Measurements from ENCODE around the gene SDF2.
"Not testable (repeated sequence)": the region's sequence is repeated elsewhere in the genome, so short reads cannot be mapped to it uniquely, and the experiment has no call there.

SDF2 gene

DNA sequence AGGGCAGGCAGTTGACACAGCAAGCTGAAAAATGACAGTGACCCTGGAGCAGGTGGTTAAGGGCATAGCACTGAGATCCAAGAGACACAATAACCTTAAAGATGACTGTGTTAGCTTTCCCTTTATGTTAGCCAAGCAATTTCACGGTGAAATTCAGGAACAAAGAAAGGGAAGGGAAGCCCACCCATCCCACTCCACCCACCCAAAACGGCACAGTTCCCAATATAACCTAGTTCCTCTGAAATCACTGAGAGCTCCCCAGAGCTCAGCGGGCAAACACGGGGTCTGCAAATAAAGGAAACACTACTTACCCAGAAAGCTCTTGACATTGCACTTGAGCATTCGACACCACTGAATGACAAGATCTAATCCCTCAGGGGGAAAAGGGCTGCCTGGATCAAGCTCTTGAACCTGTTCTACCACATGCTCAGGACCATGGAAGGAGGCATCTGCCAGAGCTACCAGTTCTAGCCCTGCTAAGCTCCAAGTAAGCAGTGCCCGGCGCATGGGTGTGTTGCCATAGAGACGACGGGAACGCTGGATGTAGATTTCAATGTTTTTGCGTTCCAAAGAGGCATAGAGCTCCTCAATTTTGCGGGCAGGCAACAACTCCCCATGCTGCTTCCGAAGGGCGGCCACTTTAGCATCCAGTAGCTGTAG is 27.4 kb downstream of the SDF2 start:
- no peak for DNase-seq (ENCODE audit: low read depth, low spot score)

DNA sequence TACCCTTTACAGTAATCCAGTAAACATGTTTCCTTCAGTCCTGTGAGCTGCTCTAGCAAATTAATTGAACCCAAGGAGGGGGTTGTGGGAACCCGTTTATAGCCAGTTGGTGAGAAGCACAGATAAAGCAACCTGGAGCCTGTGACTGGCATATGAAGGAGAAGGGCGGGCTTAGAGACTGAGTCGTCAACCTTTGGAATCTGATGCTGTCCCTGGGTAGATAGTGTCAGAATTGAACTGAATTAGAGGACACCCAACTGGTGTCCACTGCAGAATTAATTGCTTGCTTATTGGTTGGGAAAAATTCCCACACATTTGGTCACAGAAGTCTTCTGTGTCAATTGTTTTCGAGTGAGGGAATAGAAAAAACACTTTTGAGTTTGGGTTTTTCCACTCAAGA is 34.9 kb downstream of the SDF2 start:
- no peak for DNase-seq (ENCODE audit: low read depth, low spot score)

DNA sequence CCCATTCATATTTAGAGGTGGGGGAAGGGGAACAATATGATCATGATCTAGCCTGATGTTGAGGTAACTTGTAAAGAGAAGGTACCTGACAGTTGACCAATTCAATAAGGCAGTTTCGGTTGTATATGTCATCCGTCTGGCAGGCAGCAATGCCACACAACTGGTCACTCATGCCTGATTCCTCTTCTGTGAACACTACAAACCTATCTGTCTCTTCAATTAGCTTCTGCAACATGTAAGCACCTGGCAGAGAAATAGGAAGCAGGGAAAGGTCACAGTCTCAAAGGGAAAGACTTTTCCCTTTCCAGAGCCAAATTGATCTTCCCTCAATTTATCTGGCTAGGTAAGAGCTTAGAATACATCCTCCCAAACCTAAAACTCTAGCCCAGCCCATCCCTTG is 37.6 kb downstream of the SDF2 start:
- DNase-seq (ENCODE audit: low read depth, low spot score), result no peak

DNA sequence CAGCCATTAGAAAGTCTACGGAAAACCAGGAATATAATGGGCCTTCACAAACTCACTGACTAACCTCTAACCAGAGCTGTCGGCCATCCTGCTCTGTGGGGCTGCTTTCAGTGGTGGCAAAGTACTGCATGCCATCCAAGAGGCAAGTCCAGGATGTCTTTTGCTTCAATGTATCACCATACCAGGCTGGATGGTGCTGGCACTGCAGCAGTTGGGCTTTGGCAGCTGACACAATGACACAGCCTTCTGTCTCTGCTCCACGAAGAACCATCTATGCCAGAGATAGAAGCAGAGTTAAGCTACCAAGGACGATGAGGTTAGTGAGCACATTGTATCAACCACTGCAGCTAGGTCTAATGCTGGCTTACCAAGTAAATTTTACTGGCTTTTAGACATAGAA is 38.0 kb downstream of the SDF2 start:
- DNase-seq (ENCODE audit: low read depth, low spot score), result no peak

DNA sequence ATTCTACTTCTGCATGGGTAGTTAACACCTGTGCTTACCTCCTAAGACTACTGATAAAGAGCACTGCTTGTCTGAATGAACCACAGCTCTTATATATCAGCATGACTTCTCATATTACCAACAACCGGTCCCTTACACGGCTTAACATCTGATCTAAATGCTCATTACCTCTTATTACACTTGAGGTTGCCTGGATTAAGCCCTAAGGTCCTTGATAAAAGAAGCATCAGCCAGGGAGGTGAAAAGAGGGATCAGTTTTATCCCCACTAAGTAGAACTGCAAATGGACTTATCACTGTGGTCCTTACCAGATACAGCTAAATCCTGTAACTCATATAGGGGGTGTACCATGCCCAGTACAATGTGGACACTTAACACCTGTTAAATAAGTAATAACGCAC is 39.5 kb downstream of the SDF2 start:
- DNase-seq (ENCODE audit: low read depth, low spot score), result no peak

DNA sequence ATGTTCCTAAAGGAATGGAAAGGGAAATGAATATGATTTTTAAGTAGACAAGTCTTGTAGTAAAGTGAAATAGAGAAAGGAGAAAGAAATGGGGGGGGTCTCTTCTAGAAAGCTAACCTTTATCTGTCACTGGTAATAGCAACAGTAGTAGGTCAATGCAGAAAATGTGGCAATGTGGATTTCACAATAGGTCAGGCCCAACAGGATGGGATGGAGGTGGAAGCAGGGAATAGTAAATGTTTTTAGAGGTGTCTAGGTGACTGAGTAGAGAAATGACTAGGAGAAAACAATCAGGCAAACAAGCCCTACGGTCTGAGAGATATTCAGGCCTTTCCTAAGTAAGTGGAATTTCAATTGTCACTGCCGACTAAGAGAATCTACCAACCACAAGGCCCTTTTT is 41.7 kb downstream of the SDF2 start:
- DNase-seq (ENCODE audit: low read depth, low spot score), result no peak

DNA sequence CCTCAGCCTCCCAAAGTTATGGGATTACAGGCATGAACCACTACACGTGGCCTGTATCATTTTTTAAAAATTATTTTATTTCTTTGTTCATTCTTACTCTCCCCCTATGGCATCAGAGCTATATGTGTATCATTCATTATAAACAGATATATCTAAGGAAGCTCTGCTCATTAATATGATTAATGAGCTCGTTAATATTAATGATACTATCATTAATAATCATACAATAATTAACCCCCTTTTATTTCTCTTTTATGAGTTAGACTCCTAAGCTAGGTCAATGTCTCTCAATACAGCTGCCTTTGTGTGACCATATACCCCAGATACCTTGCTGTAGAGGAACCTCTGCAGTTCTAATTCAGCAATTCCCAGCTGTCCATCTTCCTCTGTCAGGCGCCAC is 43.2 kb downstream of the SDF2 start:
- DNase-seq (ENCODE audit: low read depth, low spot score), result no peak

DNA sequence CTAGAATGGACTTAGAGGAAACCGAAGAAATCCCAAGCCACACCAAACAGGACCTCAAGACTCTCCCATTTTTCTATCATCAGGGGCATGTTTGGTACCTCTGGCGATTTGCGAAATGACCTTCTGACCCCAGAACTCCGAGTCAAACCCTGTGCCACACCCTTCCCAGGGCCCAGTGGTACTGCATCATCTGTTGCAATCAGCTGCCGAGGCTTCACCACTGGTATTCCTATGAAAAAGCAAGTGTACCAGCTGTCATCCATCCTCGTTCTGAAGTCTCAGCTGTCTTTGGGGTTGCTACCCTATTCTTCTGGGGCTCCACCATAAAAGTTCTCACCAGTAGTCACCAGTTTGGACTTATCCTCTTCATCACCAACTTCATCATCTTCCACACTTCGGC is 45.4 kb downstream of the SDF2 start:
- DNase-seq (ENCODE audit: low read depth, low spot score), result no peak

DNA sequence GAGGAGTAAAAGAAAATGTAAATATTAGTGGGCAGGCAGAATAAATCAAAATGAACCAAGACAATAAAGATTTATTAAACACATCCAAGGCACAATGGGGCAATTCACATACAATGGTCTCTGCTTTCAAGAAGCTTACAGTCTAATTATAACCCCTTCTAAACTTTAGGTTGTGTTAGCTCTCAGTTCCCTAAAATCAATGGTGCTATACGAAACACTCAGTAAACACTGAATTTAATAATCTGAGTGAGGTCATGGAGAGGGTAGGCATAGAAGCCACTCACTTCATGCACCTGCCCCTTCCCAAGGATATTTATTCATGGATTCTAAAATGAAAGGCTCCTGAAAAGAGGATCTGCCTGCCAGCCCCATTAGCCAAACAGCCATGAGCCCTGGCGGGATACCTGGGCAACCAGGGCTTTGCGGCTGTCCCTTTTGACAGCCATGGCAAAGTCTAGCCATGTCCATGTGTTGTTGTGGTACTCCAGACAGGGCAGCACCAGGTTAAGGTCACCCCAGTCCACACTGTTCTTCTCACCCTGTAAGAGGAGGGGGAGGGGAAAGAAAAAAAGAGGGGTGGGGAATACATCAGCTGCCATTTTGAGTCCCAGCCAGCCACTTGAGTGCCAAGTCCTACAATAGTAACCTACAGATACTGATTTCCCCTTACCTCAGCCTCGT is 46.3 kb downstream of the SDF2 start:
- DNase-seq (ENCODE audit: low read depth, low spot score), result no peak

DNA sequence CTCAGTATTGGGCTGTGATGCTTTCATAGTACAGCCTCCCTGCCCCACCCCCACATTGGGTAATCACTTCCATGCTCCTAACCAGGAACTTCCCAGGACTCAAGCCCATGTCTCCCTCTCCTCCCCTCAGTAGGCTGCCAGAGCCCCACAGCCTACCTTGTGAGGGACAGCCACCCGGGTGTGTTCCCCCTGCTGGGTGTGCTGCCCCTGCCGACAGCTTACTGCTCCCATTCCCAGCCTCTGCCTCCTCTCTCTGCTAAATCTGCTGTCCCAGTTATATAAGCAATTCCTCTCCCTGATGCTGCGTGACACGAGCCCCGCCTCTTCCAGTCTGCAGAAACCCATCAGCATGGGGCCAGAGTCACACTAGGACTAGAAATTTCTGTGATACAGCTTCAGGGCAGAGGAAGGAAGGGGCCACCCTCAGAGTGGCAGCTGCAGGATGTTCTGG is 47.8 kb downstream of the SDF2 start, which contains the start of gene RSKR:
Gene RSKR (minus strand): TSS at position 255 of the 451 bp plus-strand sequence. CDS start 24 bp downstream, at position 231.
- DNase-seq (ENCODE audit: low read depth, low spot score), result no peak

DNA sequence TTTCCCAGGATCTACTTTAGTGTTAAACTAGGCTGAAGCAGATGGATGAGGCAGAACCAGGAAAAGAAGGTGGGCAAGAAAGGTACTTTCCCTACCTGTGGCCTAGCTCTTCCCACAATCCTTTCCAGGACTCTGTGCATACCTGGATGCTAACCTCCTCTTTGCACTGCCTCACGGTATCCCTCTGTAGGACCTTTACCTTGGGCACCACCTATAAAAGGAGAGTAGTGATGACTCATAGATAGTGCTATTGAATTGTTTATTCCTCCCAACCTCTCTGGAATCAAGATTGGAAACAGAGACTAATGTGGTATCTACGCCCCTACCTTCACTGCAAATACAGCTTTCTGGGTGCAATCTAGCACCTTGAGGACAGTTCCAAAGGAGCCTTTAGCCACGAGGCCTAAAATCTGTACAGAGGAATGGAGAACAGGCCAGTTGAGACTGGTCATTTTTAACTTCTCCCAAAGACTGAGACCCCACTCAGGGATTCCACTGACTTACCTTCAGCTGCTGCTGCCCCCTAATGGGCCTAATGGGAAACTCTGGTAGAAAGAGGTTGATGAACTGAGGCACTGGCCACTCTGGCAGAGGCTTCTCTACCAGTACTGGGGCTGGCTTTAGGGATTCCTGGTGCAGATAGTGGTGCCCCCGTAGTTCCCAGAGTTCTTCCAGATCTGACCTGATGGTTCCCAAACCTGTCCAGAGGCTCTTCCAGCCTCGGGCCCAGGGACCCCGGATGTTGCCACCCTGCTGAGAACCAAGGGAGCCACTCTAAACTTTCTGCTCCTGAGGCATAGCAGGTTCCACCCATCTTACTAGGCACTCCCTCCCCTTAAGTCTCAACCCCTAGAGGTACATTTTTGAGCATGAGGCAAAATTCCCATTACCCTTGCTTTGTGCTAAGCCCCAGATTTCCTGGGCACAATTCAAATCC is 48.5 kb downstream of the SDF2 start:
- peak; percentile 38 for DNase-seq (ENCODE audit: low read depth, low spot score)

DNA sequence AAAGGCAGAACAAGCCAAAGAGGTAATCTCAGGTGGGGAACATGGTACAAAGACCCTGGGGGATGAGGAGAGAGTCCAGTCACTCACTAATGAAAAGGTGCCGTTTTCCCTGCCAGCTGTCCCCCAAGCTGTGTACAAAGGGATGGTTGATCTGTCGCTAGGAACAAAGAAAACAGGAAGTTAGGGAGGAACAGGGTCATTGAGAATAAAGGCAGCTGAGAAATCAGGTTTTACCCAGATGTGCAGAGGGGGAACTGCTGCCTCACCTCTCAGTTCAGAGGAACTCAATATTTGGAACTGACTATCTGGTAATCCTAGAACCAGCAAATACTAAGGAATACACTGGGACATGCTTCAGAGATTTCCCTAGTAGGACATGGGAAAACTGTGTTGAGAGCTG is 49.2 kb downstream of the SDF2 start:
- DNase-seq (ENCODE audit: low read depth, low spot score), result no peak

DNA sequence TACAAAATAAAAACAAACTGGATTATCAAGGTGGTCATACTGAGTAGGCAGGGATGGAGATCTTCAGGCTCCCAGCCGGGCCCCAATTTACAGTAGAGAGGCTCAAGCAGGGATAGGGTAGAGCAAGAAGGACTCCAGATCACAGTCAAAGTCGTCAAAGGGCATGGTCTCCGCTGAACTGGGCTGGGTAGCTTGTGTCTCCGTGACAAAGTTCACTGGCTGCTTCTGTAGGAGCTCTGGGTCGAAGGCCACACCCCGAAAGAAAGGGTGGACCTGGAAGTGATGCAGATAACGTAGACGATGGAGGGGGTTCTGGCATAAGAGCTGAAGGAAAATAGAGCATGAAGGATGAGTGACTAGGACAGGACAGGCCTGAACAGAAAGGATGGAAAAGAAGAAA is 51.3 kb downstream of the SDF2 start:
- DNase-seq (ENCODE audit: low read depth, low spot score), result no peak

DNA sequence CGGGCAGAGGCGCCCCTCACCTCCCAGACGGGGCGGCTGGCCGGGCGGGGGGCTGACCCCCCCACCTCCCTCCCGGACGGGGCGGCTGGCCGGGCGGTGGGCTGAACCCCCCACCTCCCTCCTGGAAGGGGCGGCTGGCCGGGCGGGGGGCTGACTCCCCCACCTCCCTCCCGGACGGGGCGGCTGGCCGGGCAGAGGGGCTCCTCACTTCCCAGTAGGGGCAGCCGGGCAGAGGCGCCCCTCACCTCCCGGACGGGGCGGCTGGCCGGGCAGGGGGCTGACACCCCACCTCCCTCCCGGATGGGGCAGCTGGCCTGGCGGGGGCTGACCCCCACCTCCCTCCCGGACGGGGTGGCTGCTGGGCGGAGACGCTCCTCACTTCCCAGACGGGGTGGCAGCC is 57.7 kb downstream of the SDF2 start:
- DNase-seq (ENCODE audit: low read depth, low spot score), result not testable (repeated sequence)

DNA sequence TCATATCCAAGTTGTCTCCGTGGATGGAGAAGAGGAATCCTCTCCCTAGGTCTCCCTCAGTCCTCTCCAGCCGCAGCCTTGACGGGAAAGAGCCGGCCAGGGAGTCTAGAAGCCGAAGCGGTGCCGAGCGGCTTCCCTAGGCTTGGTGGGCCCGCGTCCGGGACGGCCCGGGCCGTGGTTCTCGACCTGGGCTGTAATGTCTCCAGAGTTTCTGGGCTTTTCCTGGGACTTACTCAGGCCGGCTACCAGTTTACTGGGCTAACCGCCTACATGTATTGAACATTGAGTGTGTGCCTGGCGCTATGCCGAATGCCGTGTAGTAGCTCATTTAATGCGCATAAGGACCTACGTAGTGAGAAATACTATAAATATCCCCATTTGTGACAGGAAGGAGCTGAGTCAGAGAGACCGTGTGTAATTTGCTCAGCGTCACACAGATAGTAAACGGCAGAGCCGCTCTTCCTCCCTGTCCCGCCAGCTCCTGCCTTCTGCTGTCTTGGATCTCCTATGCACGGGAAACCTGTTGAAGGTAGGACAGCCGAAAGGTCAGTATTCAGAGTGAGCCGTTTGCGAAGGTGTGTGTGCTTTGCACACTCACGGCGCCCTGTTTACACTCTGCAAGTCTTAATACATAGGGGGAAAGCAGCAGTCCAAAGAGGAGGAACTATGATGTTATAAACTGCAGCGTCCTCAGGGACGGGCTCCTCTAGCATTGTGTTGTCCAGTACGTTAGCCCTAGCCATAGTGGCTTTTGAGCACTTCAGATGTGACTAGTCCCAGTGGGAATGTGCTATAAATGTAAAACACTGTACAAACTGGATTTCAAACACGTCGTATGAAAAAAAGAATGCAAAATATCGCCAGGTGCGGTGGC is 62.2 kb downstream of the SDF2 start:
- DNase-seq (ENCODE audit: low read depth, low spot score), result peak; percentile 52

DNA sequence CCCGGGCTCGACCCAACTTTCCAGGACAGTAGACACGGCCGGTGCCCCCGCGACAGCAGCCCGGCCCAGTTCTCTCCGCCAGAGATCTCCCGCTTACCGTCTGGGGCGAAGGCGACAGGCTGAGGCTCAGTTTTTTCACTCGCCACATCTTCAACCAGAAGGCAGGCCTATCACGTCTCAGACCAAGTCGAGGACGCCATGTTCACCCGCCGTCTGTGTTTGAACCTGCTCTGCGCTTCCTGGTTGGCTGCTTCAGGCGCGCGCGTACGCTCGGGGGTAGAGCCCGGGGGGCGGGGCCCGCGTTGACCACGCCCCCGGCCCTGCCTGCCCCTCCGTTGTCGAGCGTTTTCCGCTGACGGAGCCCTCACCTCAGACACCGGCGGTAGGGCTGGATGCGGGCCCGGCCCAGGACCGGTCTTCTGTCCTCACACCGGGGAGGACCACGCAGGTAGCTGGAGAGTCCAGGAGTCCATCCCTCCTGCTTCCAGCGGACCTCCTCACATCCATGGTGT is 62.9 kb downstream of the SDF2 start, which contains the start of gene SPAG5:
Gene SPAG5 (minus strand): TSS at position 227 of the 512 bp plus-strand sequence. CDS start 79 bp downstream, at position 148.
- DNase-seq (ENCODE audit: low read depth, low spot score), result peak; percentile 99

DNA sequence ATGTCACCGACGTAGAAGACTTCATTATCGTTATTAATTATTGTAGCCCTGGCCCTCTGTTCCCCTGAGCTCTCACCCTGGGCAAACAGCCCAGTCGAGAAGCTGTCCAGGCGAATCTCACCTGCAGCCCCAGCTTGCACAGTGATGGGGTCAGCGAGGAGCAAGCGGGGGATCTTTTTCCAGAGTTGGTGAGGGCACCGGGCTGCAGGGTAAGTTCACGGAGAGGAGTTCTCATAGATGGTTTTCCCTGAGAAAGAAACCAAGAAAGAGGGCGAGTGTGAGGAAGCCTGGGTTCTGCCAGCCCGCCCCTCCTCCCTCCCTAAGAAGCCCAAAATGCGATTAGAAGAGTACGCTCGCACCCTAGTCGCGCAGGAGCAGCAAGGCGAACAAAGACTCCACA is 63.3 kb downstream of the SDF2 start:
- no peak for DNase-seq (ENCODE audit: low read depth, low spot score)
